Thyroid gland (tissue), 4 donors: ENCODE data around the gene CCDC106.

Source experiments
- CTCF ChIP-seq, 6 experiments: fragments of 200-600 bp in 3 of 6; fragments of 450-650 bp in 3 of 6; sonication (generic) in 3 of 6; IDR thresholded peaks; one replicate each; pipeline ENCODE4 v1.5.1; 2016 to 2019; ENCODE audit warnings: antibody characterized with exemption in 6 of 6, mild to moderate bottlenecking in 2 of 6, inconsistent platforms in 1 of 6, moderate library complexity in 1 of 6
- POLR2A ChIP-seq, 2 donors: fragments of 450-650 bp; IDR thresholded peaks; one replicate each; pipeline ENCODE4 v1.6.1; 2017; ENCODE audit warnings: antibody characterized with exemption in 2 of 2, mild to moderate bottlenecking in 2 of 2, moderate library complexity in 1 of 2

DNA sequence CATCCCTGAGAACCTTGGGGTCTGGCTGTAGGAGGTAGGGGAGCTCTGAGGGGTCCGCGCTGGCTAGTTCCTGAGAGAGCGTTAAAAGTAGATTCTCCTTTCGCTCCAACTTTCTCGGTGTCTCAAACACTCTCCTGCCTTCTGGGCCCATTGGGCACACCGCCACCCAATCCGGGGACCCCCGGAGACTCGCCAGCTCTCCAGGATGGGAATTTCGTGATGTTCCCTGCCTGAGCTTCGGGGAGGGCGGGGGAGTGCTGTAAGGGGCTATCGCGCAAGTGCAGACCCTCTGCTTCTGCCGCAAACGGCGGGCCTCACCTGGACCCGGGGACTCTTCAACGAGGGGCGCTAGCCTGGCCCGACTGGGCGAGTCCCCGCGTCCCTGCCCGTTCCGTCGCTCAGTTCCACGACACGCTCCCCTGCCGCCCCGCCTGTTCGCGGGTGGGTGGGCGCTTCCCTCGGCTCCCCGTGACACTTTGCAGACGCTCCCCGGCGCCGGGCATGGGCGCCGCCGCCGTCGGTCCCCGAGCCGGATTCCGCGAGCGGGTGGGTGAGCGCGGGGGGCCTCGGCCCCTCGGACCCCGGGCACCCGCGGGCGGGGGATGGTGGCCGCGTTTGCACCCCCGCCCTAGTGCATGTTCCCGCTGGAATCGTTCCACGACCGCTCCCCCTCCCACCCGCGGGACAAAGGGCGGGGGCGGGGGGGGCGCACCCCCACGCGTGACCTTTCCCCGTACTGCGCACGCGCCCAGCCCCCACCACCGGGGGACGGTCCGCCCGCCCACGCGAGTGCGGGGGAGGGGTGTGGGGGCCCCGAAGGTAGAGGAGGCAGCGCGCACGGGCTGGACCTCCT lies at the start of gene CCDC106:
- no peak for TF ChIP-seq POLR2A (IDR thresholded peaks at IDR 0.05)
- TF ChIP-seq CTCF (IDR thresholded peaks at IDR 0.05) = no peak
